ENCODE measurements around the gene LEFTY1.

DNA sequence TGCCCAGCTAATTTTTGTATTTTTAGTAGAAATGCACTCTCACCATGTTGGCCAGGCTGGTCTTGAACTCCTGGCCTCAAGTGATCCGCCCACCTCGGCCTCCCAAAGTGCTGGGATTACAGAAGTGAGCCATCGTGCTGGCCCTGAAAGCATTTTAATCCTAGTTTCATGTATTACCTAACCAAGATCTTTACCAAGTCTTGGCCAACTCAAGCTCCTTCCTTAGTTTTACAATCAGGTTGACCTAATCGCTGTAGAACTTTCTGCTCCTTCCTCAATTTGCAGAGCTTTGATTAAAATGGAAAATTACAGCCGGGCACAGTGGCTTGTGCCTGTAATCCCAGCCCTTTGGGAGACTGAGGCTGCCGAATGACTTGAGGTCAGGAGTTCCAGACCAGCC, 3.6 kb downstream of the LEFTY1 start:
- TF ChIP-seq, protein P1, sequence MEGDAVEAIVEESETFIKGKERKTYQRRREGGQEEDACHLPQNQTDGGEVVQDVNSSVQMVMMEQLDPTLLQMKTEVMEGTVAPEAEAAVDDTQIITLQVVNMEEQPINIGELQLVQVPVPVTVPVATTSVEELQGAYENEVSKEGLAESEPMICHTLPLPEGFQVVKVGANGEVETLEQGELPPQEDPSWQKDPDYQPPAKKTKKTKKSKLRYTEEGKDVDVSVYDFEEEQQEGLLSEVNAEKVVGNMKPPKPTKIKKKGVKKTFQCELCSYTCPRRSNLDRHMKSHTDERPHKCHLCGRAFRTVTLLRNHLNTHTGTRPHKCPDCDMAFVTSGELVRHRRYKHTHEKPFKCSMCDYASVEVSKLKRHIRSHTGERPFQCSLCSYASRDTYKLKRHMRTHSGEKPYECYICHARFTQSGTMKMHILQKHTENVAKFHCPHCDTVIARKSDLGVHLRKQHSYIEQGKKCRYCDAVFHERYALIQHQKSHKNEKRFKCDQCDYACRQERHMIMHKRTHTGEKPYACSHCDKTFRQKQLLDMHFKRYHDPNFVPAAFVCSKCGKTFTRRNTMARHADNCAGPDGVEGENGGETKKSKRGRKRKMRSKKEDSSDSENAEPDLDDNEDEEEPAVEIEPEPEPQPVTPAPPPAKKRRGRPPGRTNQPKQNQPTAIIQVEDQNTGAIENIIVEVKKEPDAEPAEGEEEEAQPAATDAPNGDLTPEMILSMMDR (IDR thresholded peaks at IDR 0.05; ENCODE audit: low read depth, low read length, poor library complexity, severe bottlenecking), result no peak
- TF ChIP-seq EZH2phosphoT487 (IDR thresholded peaks at IDR 0.05; ENCODE audit: borderline replicate concordance, low read length), result no peak

Measured in DOHH2 (cell line).